Subcutaneous adipose tissue (tissue), 4 donors: ENCODE data around the gene NPPB. TPM values are rescaled to one million over a fixed set of nuclear protein-coding genes. Genes with fewer than 3 reads are reported as not detected.

Experiments used
- total RNA-seq, 4 donors: library from RNA; depleted of rRNA; stranded (reverse); fragments of >200 nt; gene quantifications; one replicate each; pipeline ENCODE4 v1.1.0, GENCODE V29; 2016
- TF ChIP-seq, protein P1 (sequence below): fragments of 450-650 bp; IDR thresholded peaks from one replicate; pipeline ENCODE4 v1.5.1; 2016; ENCODE audit warnings: low read depth, mild to moderate bottlenecking, control low read depth, antibody characterized with exemption, moderate library complexity

The NPPB gene
- total RNA-seq, 4 donors from 2014 or later = not detected

DNA sequence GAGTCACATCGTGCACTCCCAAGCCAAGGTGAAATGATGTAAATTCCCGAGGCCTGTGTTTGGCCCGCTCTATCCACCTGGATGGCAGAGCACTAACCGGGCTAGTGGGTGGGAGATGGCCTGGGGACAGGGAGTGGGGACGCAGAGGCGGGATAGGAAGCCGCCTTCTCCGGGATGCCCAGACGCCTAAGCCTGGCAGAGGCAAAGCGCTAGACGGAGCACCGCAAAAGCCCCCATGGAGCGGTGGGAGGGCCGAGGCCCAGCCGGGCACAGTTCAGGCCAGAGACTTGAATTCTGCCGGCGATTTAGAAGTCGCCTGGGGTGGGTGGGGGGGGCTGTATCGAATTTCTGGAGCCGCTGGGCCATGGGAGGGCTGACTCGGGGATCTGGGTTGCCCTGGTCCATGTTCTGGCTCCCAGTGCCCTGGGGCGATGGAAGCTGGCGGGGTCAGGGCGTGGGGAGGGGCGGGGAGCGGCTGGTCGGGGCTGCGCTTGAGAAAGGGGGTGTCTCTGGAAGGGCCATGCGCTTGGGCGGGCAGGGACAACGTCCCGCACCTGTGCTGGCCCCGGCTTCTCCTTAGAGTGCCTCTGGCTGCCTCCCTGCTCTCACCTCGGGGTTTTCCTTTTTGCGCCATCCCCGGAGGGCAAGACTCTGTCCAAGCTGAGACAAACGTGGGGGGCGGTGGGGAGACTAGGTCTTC, 39.5 kb upstream of the NPPB start:
- TF ChIP-seq, protein P1, sequence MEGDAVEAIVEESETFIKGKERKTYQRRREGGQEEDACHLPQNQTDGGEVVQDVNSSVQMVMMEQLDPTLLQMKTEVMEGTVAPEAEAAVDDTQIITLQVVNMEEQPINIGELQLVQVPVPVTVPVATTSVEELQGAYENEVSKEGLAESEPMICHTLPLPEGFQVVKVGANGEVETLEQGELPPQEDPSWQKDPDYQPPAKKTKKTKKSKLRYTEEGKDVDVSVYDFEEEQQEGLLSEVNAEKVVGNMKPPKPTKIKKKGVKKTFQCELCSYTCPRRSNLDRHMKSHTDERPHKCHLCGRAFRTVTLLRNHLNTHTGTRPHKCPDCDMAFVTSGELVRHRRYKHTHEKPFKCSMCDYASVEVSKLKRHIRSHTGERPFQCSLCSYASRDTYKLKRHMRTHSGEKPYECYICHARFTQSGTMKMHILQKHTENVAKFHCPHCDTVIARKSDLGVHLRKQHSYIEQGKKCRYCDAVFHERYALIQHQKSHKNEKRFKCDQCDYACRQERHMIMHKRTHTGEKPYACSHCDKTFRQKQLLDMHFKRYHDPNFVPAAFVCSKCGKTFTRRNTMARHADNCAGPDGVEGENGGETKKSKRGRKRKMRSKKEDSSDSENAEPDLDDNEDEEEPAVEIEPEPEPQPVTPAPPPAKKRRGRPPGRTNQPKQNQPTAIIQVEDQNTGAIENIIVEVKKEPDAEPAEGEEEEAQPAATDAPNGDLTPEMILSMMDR = no peak

DNA sequence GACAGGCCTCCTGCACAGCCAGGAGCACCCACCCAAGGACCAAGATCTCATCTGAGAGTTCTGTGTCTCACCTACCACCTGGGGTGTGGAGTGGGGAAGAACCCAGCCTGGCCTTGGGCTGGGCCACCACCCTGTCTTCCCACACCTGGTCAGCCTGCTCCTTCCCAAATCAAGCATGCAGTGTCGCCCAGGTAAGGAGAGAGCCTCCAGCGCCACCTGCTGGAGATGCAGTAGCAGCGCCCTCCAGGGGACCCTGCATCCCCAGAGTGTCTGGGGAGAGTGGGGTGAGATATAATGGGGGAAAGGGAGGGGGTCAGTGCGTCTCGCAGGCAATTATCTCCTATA, 35.1 kb upstream of the NPPB start:
- TF ChIP-seq, protein P1 = no peak

DNA sequence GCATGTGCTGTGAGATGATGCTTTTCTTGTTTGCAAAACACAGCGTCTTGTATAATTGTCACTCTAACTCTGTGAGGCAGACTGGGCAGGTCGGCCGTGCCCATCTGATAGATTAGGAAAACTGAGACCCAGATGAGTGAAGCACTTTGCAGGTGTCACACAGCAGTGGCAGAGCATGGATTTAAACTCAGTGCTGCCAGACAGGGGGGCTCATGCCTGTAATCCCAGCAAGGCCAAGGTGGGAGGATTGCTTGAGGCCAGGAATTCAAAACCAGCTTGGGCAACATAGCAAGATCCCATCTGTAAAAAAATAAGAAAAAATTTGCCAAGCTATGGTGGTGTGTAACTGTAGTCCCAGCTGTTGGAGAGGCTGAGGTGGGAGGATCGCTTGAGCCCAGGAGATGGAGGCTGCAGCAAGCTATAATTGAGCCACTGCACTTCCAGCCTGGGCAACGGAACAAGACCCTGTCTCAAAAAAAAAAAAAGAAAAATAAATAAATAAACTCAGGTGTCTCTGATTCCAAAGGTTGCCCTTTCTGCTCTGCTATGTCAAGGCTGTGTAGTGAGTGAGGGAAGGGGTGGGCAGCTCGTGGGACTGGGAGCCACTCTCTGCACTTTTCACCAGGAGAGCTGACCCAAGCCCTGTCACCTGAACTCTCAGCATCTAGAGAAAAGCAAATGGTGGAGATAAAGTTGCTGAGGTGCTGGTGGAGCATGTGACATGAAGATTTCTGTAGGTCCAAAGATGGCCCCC, 32.9 kb upstream of the NPPB start:
- TF ChIP-seq, protein P1 = no peak

DNA sequence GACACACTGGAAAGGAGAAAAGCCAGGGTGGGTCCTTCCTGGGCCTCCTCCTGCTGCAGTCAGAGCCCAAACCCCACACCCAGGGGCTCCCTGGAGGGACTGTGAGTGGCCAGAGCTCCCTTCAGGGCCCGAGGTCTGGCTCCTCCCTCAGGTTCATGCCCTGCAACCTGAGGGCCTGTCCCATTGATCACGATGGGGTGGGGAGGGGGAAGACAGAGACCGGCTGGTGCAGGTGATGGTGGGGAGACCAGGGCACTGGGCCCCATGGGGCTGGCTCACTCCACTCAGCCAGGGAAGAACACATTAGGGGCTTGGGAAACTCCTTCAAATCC, 30.1 kb upstream of the NPPB start:
- TF ChIP-seq, protein P1 = no peak

DNA sequence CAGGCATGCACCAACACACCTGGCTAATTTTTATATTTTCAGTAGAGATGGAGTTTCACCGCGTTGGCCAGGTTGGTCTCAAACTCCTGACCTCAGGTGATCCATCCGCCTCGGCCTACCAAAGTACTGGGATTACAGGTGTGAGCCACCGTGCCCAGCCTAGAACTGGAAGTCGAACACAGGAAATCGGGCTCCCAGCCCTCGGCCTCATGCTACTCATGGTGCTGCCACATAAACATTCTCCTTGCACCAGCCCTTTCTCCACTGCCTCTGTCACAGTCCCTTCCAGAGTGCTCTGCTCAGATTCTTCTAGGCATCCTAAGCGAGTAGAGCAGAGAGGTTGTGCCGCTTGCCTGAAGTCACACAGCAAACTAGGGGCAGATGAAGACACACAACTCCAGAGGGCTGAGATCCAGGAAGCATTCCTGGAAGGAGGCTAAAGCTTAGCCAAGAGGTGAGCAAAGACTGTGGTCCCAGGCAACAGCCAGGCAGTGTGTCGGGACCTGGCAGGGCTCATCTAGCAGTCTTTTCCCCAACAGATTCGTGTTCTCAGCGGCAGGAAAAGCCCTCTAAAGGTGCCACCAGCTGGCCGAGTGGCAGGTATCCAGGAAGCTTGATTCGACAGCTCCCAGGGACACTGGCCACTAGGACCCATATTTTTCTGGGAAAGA, 29.6 kb upstream of the NPPB start:
- TF ChIP-seq, protein P1 = no peak

DNA sequence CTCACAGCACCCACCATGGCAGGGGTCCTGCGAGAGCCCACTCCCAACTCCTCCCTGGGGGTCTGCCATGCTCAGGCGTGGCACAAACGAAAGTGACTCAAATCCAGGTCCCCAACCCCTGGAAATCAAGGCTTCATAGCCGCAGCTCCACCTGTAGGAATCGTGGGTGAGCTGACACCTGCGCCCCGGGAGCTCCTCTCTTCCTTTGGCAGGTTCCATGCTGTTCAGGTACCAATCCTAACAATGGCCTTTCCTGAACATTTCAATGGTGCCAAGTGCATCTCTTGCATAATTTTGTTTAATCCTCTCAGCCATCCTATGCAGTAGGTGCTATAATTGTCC, 28.9 kb upstream of the NPPB start:
- TF ChIP-seq, protein P1 = no peak

DNA sequence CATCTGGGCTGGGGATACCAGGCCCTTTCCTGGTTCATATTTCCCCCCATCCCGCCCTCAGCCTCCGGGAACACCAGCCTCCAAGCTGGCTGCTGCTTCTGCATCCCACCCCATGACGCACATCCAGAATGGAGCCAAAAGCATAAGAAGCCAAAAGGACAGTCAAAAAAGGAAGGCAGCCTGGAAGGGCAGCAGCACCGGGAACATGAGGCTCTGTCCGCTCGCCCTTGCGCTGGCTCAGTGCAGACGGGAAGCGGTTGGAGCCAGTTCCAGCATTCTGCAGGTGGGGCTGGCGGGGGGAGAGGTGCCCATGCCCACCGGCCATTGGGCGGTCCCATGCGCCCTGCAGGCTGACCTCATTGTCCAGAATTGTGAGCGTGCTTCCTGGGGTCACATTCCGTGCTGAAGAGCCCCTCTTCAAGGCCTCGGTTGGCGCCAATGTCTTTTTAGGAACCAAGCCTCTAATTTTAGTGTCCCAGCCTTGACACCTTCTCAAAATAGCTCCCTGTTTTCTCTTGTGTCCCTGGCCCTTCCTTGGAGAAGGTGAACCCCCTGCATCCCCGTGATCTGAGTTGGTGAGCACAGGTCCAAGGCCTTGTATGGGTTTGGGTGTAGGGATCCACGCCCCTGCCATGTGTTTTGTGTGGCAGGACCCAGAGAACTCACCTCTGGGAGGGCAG, 28.4 kb upstream of the NPPB start:
- TF ChIP-seq, protein P1 = no peak
